K562 (cell line): ENCODE results near the gene LSP1. TPM values are rescaled to one million over a fixed set of nuclear protein-coding genes. Genes with fewer than 3 reads are reported as not detected.

Source experiments
- ATAC-seq: fragments of 200-7000 bp; cut with Tn5 transposase; 3 replicates; pipeline ENCODE4 v1.9.1; 2020; ENCODE audit warnings: moderate library complexity
- BruUV-seq: library from RNA; stranded (reverse); fragments of 400-500 nt; replicated peaks from 2 replicates; lab custom pipeline; 2021; lab: Mats Ljungman, UMichigan
- CTCF ChIA-PET: fragments of 300-600 bp; formaldehyde crosslinking; extraction: SDS; loops from one replicate; lab custom pipeline; 2021; ENCODE audit warnings: low intra/inter-chr PET ratio; lab: Yijun Ruan, JAX
- POLR2A ChIA-PET: fragments of 300-600, 350-650 bp; sonication (Branson Sonifier 250); formaldehyde crosslinking; extraction: SDS; loops from one replicate; lab custom pipeline; 2021; ENCODE audit warnings: antibody characterized with exemption, inconsistent platforms; lab: Yijun Ruan, JAX
- DNase-seq, 4 experiments: peaks; one replicate each; pipeline versions ENCODE4 v3.0.0 to v3.0.0-alpha.2; 2011 to 2018; ENCODE audit warnings: low spot score in 3 of 4, mixed read lengths in 3 of 4; ENCODE audit errors: extremely low read depth in 1 of 4
- FAIRE-seq: peaks from 2 replicates; lab custom pipeline; 2011; peaks lifted over from hg19 to GRCh38; lab: Jason Lieb, UNC
- H2AFZ ChIP-seq: 2 replicates; pipeline ENCODE4 v1.6.0; 2011; ENCODE audit warnings: low read depth, low read length, control low read depth, inconsistent platforms
- H3K27ac ChIP-seq: fragments of 200-600 bp; 3 replicates; pipeline ENCODE4 v1.8.0; 2011; ENCODE audit warnings: low read depth, mild to moderate bottlenecking, control low read depth, inconsistent platforms, low read length, moderate library complexity, mixed read lengths; ENCODE audit errors: extremely low read depth
- H3K27me3 ChIP-seq, 2 experiments: fragments of 300-600 bp in 1 of 2; 2 replicates in 1 of 2; 3 replicates in 1 of 2; pipeline versions ENCODE4 v1.6.0 to v1.8.0; 2011; ENCODE audit warnings: inconsistent platforms in 2 of 2, low read length in 2 of 2, mild to moderate bottlenecking in 1 of 2, mixed read lengths in 1 of 2, moderate library complexity in 1 of 2; ENCODE audit not compliant: control insufficient read depth in 2 of 2, insufficient read depth in 2 of 2
- H3K36me3 ChIP-seq: fragments of 300-600 bp; 3 replicates; pipeline ENCODE4 v1.8.0; 2011; ENCODE audit warnings: mild to moderate bottlenecking, low read length, inconsistent platforms; ENCODE audit not compliant: control insufficient read depth, insufficient read depth
- H3K4me1 ChIP-seq, 2 experiments: fragments of 200-600 bp in 1 of 2; replicated peaks in 1 of 2; 2 replicates in 1 of 2; 3 replicates in 1 of 2; pipeline versions ENCODE4 v1.5.1 to v1.8.0; 2011; ENCODE audit warnings: inconsistent platforms in 2 of 2, low read length in 2 of 2, mild to moderate bottlenecking in 1 of 2, mixed read lengths in 1 of 2, moderate library complexity in 1 of 2; ENCODE audit not compliant: control insufficient read depth in 2 of 2, insufficient read depth in 2 of 2
- H3K4me2 ChIP-seq: 2 replicates; pipeline ENCODE4 v1.6.1; 2011; ENCODE audit warnings: low read length, control low read depth, inconsistent platforms, mixed read lengths; ENCODE audit not compliant: insufficient read depth
- H3K4me3 ChIP-seq: fragments of 200-600 bp; sonication (generic), shearing (Covaris generic); 2 replicates; pipeline ENCODE4 v1.5.1; 2016; ENCODE audit warnings: control low read depth, inconsistent platforms
- H3K79me2 ChIP-seq: fragments of 200-600 bp; 3 replicates; pipeline ENCODE4 v1.8.0; 2011; ENCODE audit warnings: low read length, inconsistent platforms; ENCODE audit not compliant: control insufficient read depth, insufficient read depth
- H3K9ac ChIP-seq, 2 experiments: 2 replicates each; pipeline versions ENCODE4 v1.6.0 to v1.6.1; 2011; ENCODE audit warnings: low read depth in 2 of 2, low read length in 2 of 2, control low read depth in 1 of 2, inconsistent platforms in 1 of 2, mild to moderate bottlenecking in 1 of 2, mixed read lengths in 1 of 2; ENCODE audit not compliant: insufficient read depth in 1 of 2
- H3K9me1 ChIP-seq: one replicate; pipeline ENCODE4 v1.6.0; 2011; ENCODE audit warnings: inconsistent platforms, mild to moderate bottlenecking, low read length, moderate library complexity; ENCODE audit not compliant: control insufficient read depth, insufficient read depth
- H3K9me3 ChIP-seq: replicated peaks from 2 replicates; pipeline ENCODE4 v1.5.1; 2011; ENCODE audit warnings: low read depth, low read length, inconsistent platforms; ENCODE audit not compliant: control insufficient read depth, insufficient read depth
- H4K20me1 ChIP-seq: replicated peaks from 2 replicates; pipeline ENCODE4 v1.6.1; 2011; ENCODE audit warnings: low read length, inconsistent platforms, mixed read lengths; ENCODE audit not compliant: control insufficient read depth, insufficient read depth
- ARHGAP35 ChIP-seq: fragments of 450-650 bp; IDR thresholded peaks from 2 replicates; pipeline ENCODE4 v1.6.1; 2018; ENCODE audit not compliant: partially characterized antibody
- CCAR2 ChIP-seq: fragments of 200-400 bp; formaldehyde crosslinking; IDR thresholded peaks from 2 replicates; pipeline ENCODE4 v1.6.1; 2017; ENCODE audit warnings: mild to moderate bottlenecking, low read depth, low read length
- ETV5 ChIP-seq: sonication (generic); formaldehyde crosslinking; IDR thresholded peaks from 2 replicates; pipeline ENCODE4 v1.4.0; 2020; ENCODE audit warnings: low read depth, mild to moderate bottlenecking, missing genetic modification reagents
- L3MBTL2 ChIP-seq: fragments of 450-650 bp; IDR thresholded peaks from 2 replicates; pipeline ENCODE4 v1.6.1; 2016; ENCODE audit warnings: mild to moderate bottlenecking, moderate library complexity
- MYNN ChIP-seq, 2 experiments: sonication (generic); formaldehyde crosslinking in 1 of 2; IDR thresholded peaks; 2 replicates each; pipeline versions ENCODE4 v1.5.0 to v1.6.1; 2016 to 2020; ENCODE audit warnings: antibody characterized with exemption in 1 of 2, missing genetic modification reagents in 1 of 2
- RBM34 ChIP-seq: fragments of 200-400 bp; formaldehyde crosslinking; IDR thresholded peaks from 2 replicates; pipeline ENCODE4 v1.6.1; 2018; ENCODE audit warnings: low read length, borderline replicate concordance; ENCODE audit not compliant: insufficient read depth
- RBM39 ChIP-seq: fragments of 200-400 bp; formaldehyde crosslinking; optimal IDR thresholded peaks from 2 replicates; pipeline ENCODE3; 2018; ENCODE audit warnings: low read depth, low read length
- XRCC4 ChIP-seq: IDR thresholded peaks from one replicate; pipeline ENCODE4 v1.6.1; 2011; ENCODE audit not compliant: insufficient read depth, insufficient read length; ENCODE audit errors: extremely low read depth
- ZEB2 ChIP-seq: fragments of 450-650 bp; IDR thresholded peaks from 2 replicates; pipeline ENCODE4 v1.6.1; 2016
- ZNF174 ChIP-seq: fragments of 250-450 bp; sonication (Bioruptor Pico); IDR thresholded peaks from 2 replicates; pipeline ENCODE4 v1.4.0; 2020; ENCODE audit warnings: mild to moderate bottlenecking
- ZNF551 ChIP-seq: fragments of 250-450 bp; sonication (Bioruptor Pico); IDR thresholded peaks from 2 replicates; pipeline ENCODE4 v1.5.0; 2021; ENCODE audit warnings: mild to moderate bottlenecking, moderate library complexity
- WGBS: fragments of 100-300 bp; shearing (Covaris generic); methylation state at CpG from one replicate; pipeline ENCODE4 v1.1.6; 2016; ENCODE audit warnings: low coverage, mixed read lengths; ENCODE audit not compliant: insufficient coverage; ENCODE audit errors: missing lambda C conversion rate; 5-methylcytosine and 5-hydroxymethylcytosine counted together
- in situ Hi-C: fragments of 300-500 bp; cut with MboI; formaldehyde crosslinking; loops from 4 replicates; pipeline ENCODE4 v1.15.0; 2018; ENCODE audit warnings: inconsistent platforms, mixed read lengths
- intact Hi-C: fragments of 100-400 bp; cut with micrococcal nuclease; formaldehyde crosslinking; loops from 2 replicates; pipeline ENCODE4 v1.14.2; 2022
- polyA plus RNA-seq, 8 experiments: library from polyadenylated mRNA; depleted of rRNA in 4 of 8; stranded (reverse) in 5 of 8; unstranded in 3 of 8; fragments of >200 nt; fragmentation: Nextera tagmentation in 2 of 8; fragmentation: Illumina TruSeq in 1 of 8; extraction: Ambion mirVana in 2 of 8; extraction: Trizol in 1 of 8; gene quantifications; 2 replicates each; pipeline versions ENCODE4 v1.2.1 to v1.2.3, GENCODE V29; 2011 to 2014; ENCODE audit warnings: inconsistent platforms in 1 of 8, missing spikeins in 1 of 8
- total RNA-seq, 7 experiments: library from RNA; depleted of rRNA in 6 of 7; stranded (reverse); fragments of >200 nt in 6 of 7; fragmentation: Illumina TruSeq in 2 of 7; extraction: Trizol in 2 of 7; gene quantifications; 2 replicates each; pipeline versions ENCODE4 v1.2.1 to v1.2.3, GENCODE V29; 2011 to 2021; ENCODE audit warnings: low replicate concordance in 1 of 7
- TF ChIP-seq, protein P1 (sequence below): fragments of 250-450 bp; sonication (Bioruptor Pico); IDR thresholded peaks from 2 replicates; pipeline ENCODE4 v1.8.0; 2022; ENCODE audit warnings: inconsistent platforms, mild to moderate bottlenecking, moderate library complexity, borderline replicate concordance

LSP1 gene
- total and polyA plus RNA-seq, 9 of the 15 experiments (the other 6 are each of a cell fraction or from before 2014, with no cell fraction given) = 0.08 to 2.9 (median 0.65) TPM; not detected in 2

DNA sequence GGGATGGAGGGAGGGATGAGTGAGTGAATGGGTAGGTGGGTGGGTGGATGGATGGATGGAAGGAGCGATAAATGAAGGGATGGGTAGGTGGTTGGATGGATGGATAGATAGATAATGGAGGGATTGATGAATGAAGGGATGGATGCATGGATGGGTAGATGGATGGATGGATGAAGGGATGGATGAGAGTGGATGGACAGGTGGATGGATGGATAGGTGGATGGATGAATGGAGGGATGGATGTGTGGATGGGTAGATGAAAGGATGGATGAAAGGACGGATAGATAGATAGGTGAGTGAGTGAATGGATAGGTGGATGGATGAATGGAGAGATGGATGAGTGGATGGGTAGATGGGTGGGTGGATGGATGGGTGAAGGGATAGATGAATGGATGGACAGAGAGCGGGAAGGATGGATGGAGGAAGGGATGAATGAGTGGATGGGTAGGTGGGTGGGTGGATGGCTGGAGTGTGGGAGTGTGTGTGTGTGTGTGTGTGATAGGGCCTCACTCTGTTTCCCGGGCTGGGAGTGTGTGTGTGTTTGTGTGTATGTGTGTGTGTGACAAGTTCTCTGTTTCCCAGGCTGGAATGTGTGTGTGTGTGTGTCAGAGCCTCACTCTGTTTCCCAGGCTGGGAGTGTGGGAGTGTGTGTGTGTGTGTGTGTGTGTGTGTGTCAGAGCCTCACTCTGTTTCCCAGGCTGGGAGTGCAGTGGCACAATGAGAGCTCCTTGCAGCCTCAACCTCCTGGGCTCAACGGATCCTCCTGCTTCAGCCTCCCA, 40.9 kb downstream of the LSP1 start (continued):
- TF ChIP-seq XRCC4 (no peak), ARHGAP35 (no peak), CCAR2 (no peak), ETV5 (CRISPR knock-in tag) (no peak)

DNA sequence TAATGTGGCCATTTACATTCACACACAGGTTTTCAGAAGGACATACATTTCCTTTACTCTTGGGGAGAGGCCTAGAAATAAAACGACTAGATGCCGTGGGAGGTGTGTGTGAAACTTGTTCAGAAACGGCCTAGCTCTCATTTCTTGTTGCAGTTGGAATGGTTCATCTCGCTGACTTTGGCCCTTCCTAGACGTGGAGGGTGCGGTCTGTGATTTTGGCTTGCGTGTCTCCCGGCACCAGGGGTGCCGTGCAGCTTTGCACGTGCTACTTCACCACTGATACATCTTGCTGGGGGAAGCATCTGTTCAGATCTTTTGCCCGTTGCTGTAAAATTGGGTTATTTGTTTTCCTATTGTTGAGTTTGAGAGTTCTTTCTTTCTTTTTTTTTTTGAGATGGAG, 41.9 kb downstream of the LSP1 start:
- WGBS = 31% methylated on average over 11 of the region's 11 CpGs
- CTCF ChIA-PET = no interaction called here

More for the DNA sequence above, 41.9 kb downstream of the LSP1 start:
- Histone ChIP-seq H3K27ac (no peak overlapping the region), H2AFZ (no peak overlapping the region)
- BruUV-seq = no TSS peak
- TF ChIP-seq MYNN (IDR thresholded peaks at IDR 0.05) (no peak), MYNN (CRISPR knock-in tag; IDR thresholded peaks at IDR 0.05) (no peak), RBM39 (no peak), RBM34 (no peak), ZEB2 (no peak), ZNF551 (no peak), L3MBTL2 (no peak), ZNF174 (CRISPR knock-in tag) (no peak)
- TF ChIP-seq, protein P1, sequence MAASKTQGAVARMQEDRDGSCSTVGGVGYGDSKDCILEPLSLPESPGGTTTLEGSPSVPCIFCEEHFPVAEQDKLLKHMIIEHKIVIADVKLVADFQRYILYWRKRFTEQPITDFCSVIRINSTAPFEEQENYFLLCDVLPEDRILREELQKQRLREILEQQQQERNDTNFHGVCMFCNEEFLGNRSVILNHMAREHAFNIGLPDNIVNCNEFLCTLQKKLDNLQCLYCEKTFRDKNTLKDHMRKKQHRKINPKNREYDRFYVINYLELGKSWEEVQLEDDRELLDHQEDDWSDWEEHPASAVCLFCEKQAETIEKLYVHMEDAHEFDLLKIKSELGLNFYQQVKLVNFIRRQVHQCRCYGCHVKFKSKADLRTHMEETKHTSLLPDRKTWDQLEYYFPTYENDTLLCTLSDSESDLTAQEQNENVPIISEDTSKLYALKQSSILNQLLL (CRISPR knock-in tag) = no peak
- TF ChIP-seq, all 486 proteins: peak for 0
- DNase-seq = no peak
- no peak overlapping the region for H3K4me3 ChIP-seq
- H4K20me1 ChIP-seq = no peaks in the 10 kb centered on the region; the same call in 1 of the 2 replicates
- H3K36me3 ChIP-seq = no peaks in the 10 kb centered on the region
- H3K9me3 ChIP-seq = no peaks in the 10 kb centered on the region
- POLR2A ChIA-PET = no interaction called here
- in situ Hi-C loops = loop anchor here (5.0 kb wide), 1 partner anchor 48 kb away; no protein-coding TSS in a partner anchor
- no peaks in the 10 kb centered on the region for H3K9me1 ChIP-seq
- ATAC-seq = no peak
- intact Hi-C loops = no loop called here
- H3K27me3 ChIP-seq = peaks cover 21 to 40% of the 10 kb centered on the region in 2 experiments
- H3K4me1 ChIP-seq = peaks cover 0 to 9% of the 10 kb centered on the region in 2 experiments; a peak in 3 of 5 replicates
- FAIRE-seq = no peak
- H3K4me2 ChIP-seq = no peak overlapping the region
- H3K9ac ChIP-seq = no peak overlapping the region
- H3K79me2 ChIP-seq = no peaks in the 10 kb centered on the region
